DMS153 treated with DMSO at 0.1 percent for 48 hours (cell line): ENCODE results near the gene CXCL3.
A peak's percentile ranks its signal among the peaks of the same experiment; 100 is the strongest.

Experiments used
- DNase-seq: peaks from one replicate; lab custom pipeline; 2025; ENCODE audit not compliant: unreplicated experiment; lab: John Stamatoyannopoulos, UW

The CXCL3 gene

DNA sequence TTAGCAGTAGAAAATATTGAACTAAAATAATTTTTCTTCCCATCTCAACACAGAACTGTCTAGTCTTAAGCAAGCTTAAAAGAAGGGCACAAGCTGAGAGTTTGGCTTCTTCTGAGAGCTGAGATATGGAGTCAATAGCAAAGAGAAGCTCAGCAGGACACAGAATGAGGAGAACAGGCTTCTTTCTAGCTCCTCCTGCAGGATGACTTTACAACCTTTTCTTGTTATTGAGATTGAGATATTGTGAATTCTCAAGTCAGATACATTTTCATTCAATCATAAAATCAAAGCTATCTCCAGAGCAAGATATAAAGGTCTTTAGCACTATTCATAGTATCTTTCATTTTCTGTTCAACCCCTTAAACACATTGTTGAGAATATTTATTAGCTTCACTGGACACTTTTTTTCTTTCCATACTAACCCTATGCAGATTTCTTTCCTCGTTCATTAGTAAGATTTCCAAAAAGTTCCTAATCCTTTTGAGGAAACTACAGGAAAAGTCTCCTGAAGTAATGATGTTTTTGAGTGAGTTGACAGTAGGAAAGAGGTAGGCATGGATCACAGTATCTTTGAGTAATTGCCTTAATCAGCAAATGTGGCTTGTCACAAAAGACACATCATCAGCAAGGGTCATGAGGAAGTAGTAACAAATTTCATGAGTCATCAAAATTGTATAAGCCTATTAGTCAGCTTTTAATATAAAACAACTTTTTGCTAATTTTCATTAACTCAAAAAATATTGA is 17.8 kb upstream of the CXCL3 start:
- no peak for DNase-seq

DNA sequence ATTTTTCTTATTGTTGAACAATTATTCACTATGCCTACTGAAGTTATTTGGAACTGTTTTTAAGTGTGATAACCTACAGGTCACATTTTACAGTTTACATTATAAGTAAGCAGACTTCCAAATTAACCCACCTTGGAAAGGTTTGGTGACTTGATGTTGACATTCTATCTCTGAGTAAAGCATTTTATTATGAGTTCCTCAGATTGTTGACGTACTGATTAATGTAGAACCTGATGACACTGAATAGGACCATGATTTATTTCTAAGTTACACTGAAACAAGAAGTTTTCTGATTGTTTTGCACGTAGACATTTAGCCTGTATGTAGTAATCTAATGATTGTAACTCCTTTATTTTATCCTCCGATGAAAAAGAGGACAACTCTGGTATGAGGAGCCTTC is 17.0 kb upstream of the CXCL3 start:
- no peak for DNase-seq

DNA sequence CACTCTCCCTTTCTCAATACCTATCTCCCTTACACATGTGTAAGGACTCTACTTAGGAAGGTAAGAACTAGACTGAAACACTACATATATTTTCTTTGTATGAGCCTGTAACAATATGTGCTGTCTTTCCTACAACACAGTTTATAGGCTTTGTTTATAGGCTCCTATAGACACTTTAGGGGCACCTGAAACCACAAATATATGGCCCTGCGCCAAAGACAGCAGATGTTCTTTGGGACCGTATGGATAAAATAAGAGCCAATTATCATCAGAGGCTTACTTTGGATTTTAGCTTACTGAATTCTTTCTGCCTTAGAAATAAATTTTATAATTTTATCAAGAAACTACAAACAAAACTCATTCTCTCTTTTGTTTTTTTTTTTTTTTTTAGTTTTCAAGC is 16.6 kb upstream of the CXCL3 start:
- DNase-seq = no peak

DNA sequence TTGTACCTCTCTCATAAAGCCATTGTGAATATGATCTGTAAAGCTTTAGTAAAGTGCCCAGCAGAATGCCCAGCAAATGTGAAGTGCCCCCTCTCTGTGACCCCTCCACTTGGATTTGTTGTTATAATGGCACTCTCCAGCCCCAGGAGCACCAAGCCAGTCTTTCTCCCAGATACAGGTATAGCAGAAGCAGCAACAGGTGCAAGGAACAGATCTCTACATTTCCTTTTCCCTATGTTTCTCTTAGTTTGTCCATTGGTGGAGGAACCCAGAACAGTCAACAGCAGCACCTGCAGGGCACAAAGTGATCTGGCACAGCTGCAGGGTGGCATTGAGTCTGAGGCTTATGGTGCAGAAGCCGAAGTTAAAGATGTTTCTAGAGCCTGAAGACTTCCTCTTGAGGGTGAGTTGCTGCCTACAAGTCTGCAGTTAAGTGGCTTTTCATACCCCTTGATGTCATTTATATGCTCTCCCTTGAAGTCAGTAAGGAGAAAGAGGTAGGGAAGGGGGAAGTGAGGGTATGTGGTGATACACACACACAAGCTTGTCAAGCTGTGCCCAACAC is 16.1 kb upstream of the CXCL3 start:
- DNase-seq = no peak

DNA sequence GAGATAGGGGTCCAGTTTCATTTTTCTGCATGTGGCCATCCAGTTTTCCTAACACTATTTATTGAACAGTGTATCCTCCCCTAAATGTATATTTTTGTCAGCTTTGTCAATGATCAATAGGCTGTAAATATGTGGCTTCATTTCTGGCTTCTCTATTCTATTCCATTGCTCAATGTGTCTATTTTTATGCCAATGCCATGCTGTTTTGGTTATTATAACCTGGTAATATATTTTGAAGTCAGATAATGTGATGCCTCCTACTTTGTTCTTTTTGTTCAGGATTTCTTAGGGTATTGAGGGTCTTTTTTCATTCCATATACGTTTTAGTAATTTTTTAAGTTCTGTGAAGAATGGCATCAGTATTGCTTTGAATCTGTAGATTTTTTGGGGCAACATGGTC is 8.7 kb upstream of the CXCL3 start:
- no peak for DNase-seq

DNA sequence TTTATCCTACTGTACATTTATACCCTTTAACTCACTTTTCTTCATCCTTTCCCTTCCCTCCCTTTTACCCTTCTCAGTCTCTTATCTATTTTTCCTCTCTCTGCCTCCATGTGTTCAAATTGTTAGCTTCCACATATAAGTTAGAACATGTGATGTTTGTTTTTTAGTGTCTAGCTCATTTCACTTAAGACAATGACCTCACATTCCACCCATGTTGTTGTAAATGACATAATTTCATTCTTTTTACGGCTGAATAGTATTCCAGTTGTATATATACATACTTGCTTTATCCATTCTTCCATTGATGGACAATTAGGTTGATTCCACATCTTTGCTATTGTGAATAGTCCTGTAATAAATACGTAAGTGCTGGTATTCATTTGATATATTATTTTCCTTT is 7.3 kb upstream of the CXCL3 start:
- DNase-seq = no peak

DNA sequence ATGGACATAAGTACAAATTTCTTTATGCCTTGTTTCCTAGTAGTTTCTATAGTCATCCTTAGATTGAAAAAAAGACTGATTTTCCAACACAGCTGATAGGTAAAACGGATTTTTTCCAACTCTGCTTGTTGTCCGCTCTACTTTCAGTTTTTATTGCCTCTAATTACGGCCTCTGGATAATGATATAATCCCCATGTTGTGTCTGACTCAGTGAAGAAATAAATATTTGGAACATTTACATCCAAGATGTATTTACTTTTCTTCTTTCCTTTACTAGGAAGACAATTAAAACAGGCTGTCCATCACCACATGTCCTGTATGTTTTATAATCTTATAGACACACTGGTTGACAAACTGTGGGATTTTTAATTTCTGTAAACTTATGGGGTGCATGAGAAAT is 6.8 kb upstream of the CXCL3 start:
- no peak for DNase-seq

DNA sequence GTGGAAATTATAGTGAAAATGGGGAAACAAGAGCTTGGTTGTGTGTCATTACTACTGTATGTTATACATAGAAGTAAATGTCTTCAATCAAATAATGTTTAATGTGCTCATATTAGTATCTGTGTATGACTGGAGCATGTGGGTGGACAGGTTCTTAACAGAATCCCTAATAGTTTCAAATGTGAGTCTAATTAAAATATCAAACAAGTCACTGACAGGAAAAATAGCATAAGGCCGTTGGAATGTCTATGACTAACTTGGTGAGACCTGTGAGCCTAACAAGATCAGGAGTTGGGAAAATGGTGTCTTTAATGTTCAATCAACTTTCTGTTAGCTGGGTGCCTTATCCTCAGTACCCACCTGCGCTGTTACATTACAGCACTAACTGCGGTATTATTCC is 6.2 kb upstream of the CXCL3 start:
- DNase-seq = no peak

DNA sequence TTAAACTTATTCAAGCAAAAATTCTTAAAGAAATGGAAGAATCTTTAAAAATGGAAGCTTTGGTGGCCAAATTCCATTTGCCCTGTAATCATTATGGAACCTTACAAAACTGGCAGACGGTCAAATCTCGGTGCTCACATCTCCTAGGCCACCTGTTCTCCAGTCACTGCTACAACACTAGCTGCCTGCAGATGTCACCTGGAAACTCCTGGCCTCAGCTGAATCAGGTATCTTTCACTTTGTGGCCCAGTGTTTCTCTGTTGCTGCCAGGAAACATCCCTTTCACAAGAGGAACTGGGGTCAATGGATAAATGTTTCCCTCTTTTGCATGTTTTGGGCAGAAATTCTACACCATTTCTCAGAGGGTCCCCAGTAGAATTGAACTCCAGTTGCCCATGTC is 4.2 kb upstream of the CXCL3 start:
- DNase-seq = peak; percentile 32

DNA sequence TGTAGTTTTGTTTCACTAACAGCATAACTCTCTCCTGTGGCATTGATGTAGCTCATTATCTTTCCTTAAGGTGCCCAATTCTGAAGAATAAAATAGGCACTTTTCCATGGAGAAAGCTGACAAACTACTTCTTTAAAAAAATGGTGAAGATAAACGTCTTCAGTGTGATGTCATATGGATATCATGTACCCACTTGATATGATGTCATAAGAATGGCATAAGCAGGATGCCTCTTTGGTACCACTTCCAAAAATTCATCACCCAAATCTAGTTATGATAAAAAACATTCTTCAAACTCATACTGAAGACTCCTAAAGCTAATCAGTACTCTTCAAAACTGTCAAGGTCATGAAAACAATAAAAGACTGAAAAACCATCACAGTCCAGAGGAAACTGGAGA is 2.9 kb upstream of the CXCL3 start:
- no peak for DNase-seq

DNA sequence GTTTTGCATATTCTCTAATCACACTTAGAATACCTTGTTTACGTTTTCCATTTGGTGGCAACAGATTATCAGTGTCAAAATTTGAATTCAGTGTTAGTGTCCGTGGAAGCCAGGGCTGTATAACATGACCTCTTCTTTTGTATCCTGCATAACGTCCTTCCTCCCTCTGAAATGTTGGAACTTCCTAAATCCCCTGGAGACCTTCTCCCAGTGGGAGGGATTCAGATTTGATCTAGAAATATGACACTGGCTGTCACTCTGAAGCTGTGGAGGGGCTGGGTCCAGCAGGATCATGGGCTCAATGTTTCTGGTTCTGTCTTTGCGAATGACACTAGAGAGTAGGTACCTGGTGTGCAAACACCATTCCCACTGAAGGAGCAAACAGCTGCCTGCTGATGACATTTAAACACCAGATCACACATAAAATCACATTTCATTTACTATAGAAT is 850 bp upstream of the CXCL3 start:
- no peak for DNase-seq

DNA sequence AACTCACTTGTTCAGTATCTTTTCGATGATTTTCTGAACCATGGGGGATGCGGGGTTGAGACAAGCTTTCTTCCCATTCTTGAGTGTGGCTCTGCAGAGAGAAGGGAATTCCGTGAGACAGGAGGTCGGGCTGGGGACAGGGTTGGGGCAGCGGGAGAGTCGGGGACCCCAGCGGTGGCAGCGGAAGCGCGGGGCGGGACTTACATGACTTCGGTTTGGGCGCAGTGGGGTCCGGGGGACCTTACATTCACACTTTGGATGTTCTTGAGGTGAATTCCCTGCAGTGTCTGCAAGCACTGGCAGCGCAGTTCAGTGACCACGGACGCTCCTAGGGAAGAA is 434 bp downstream of the CXCL3 start:
- no peak for DNase-seq

DNA sequence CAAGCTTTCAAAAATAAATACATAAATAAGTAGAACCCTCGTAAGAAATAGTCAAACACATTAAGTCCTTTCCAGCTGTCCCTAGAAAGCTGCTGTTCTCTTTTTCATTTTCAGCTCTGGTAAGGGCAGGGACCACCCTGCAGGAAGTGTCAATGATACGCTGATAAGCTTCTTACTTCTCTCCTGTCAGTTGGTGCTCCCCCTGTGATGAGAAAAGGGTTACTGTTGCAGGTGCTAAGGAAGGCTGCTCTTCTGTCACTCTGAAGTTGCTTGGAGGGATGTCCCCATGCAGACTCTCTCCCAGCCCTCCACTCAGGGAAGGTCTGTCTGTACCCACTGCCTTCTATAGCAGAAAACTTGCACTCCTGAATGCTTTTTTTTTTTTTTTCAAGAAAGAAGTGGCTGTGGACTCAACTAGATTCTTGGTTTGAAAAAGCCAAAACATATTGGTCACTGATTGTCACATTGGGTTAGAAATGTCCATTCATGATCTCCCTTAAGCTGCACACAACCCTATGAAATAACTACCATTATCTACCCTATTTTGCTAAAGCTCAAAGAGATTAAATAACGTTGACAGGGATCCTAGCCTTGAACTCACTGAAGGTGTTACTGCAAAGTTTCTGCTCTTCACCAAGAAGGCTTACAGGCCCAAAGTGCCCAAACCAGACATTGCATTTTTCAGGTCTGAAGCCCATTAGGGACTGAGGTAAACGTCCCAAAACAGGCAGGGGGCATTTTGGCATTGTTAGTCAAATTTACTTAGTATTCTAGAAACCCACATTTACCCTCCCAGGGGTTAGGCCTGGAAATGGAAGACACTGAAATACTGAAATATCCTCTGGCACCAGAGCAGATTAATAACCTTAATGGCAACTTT is 1.2 kb downstream of the CXCL3 start:
- no peak for DNase-seq

DNA sequence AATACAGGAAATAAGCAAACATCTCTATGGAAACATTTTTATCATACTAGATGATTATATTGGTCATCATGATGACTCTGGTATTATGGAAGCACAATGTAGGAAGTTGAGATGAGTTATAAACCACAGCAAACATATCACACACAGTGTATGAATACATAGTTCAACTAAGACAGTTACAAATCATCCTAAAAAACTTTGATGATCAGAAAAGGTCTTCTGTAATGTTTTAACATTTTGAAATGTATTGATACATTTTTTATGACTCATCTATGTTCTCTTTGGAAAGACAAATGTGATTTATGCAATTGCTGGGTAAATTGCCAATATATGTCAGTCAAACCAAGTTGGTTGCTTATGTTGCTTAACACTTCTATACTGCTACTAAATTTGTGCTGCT is 4.8 kb downstream of the CXCL3 start:
- no peak for DNase-seq

DNA sequence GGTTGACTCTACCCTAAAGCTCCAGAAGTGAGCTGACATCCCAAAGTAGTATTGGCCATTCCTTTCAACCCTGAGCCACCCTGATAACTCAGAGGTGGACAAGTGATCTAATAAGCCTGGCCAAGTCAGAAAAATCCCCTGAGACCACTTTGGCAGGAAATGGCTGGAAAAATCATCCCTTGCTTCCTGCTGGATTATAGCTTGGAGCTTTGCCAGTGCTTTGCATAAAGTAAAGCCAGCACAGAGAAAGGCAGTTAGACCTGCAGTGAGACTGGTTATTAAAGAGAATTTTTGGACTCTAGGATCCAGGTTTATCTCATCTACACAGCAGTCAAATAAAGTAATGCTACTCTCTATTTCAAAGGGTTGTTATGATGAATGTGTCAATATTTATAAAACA is 6.4 kb downstream of the CXCL3 start:
- DNase-seq = peak; percentile 19

DNA sequence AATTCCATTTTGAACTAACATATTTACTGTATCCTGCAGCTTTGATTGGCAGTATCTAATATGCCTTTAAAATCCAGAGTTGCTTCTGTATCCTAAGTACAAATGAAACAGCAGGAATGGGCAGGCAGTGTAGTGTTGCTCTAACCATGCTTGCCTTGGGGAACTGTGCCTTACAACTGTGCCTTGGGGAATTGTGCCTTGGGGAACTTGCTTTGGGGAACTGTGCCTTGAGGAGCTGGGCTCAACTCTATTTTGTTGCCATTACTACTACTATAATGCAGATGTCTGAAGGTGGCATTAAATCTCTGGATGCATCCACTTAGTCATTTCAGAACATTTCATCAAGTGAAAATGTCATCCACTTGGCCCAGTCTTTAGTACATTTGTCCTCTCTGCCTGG is 6.9 kb downstream of the CXCL3 start:
- no peak for DNase-seq

DNA sequence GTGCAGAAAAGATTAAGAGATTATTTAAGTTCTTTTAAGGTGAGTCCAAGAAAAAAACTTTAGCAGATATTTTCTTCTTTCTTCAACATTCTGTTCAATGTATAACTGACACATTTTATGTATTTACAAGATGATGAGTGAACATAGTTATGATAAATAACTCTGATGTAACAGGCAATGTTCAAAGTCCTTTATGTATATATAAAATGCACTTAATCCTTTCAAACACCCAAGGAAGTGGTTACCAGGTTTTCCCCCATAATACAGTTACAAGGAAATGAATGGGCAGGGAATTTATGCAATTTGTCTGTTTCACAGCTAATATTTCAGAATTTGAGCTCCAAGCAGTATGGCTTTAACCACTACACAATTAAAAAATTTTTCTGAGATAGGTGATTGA is 8.2 kb downstream of the CXCL3 start:
- DNase-seq = no peak

DNA sequence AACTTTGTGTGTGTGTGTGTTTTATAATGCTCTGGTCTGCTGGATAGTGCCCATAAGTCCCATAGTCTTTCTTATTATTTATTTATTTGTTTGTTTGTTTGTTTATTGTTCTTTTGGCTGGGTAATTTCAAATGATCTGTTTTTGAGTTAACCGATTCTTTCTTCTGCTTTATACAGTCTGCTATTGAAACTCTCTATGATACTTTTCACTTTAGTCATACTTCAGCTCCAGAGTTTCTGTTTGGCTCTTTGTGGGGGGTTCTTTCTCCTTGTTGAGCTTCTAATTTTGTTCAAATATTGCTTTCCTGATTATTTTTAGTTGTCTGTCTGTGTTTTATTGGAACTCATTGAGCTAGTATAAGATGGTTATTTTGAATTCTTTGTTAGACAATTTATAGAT is 10.0 kb downstream of the CXCL3 start:
- no peak for DNase-seq

DNA sequence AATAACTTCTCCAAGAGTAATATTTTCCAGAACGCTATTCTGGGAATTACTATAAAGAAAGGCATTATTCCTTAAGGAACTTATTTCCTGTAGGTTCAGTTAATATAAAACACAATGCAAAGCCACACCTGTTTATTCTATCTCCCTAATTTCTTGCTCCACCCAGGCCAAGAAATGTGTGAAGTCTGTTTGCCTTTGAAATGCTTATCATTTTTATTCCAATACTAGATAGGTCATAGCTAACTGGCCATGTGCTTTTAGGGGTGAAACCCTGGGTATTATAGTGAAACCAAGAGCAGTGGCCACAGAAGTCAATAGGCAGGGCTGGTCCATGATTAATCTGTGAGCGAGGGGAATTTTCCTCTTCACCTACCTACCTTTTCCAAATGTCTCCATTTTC is 14.8 kb downstream of the CXCL3 start:
- no peak for DNase-seq

DNA sequence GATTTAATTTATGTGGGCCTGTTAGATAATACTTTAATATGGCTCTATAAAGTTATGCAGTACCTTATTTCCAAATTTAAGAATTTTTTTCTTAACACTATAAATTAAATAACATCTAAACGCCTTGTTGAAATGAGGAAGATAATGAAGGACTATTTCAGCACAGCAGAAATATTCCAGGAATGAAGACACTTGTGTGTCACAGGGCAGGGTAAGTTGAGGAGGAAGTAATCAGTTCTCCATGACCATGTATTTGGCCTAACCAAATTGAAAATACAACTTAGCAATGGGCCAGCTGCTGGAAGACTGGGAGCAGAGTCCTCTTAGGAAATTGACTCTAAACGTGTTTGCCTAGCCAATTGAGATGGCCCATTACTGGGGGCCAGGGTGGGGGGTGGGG is 16.9 kb downstream of the CXCL3 start:
- no peak for DNase-seq

DNA sequence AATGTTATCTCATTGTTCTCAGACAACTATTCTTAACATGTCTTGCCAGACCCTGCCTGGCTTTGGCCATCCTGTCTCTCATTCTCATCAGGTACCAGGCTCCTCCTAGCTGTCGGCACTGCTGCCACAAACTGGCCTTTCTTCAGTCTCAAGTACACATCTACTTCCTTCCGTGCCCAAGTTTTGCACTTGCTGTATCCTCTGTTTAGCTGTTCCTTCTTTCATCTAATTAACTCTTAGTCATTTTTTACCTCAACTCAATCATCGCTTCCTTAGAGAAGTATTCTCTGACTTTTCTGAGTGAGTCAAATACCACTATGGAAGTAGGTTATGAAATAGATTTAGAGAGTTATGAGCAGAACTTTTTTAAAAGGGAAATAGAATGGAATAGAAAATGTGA is 19.7 kb downstream of the CXCL3 start:
- DNase-seq = no peak

DNA sequence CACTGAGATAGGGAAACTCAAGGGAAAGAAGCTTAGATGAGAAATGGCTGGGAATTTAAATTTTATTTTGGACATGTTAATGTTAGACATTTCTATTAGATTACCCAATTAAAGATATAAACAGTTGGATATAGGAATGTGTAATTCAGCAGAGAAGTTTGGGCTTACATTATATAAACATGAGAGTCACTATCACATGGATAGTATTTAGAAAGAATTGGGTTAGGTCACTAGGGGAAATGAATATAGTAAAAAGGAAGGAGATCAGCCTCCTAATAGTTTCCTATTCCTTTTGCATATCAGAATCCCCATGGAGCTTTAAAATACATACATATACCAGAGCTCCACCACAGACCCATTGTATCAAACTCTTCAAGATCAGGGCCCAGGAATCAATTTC is 20.4 kb downstream of the CXCL3 start:
- DNase-seq = no peak
